Stimulated activated CD8-positive, alpha-beta memory T cell treated with anti-CD3 and anti-CD28 coated beads, Interleukin-15, amount 100 ng/mL, for 24 hours (primary cell): Measurements from ENCODE around the gene RBM47.

Experiments
- DNase-seq: peaks from one replicate; pipeline ENCODE4 v3.0.0-alpha.2; 2020; ENCODE audit warnings: low read depth

Gene RBM47

DNA sequence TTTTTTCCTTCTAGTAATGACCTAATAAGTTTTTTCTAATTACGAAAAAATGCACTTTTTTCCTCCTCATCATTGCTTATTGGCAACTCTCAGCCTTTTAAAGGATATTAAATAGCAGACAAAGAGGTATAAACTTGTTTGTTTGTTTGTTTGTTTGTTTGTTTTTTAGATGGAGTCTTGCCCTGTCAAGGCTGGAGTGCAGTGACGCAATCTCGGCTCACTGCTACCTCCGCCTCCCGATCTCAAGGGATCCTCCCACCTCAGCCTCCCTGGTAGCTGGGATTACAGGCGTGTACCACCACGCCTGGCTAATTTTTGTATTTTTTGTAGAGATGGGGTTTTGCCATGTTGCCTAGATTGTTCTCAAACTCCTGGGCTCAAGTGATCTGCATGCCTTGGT is 6.0 kb downstream of the RBM47 start:
- no peak for DNase-seq

GRCh38 chr4:40622913-40623312 is 6.8 kb downstream of the RBM47 start:
- DNase-seq, result no peak

- no peak for DNase-seq
Observed at GRCh38 chr4:40621592-40622512, 7.8 kb downstream of the RBM47 start.

- DNase-seq, result no peak
Observed at GRCh38 chr4:40621229-40621591, 8.5 kb downstream of the RBM47 start.

DNA sequence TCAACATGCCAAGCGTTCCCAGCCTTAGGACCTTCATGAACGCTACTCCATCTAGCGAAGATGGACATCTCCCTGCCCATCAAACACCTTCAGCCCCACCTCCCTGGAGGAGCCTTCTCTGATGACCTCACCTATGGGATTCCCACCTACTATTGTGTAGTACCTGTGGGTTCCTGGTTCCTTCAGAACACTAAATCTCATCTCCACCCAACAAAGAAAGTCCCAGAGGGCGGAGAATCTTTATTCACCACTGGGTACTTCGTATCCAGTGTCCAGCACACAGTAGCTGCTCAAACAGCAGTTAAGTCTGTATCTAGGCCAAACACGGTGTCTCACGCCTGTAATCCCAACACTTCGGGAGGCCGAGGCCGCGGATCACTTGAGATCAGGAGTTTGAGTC is 10.1 kb downstream of the RBM47 start:
- DNase-seq, result no peak

DNA sequence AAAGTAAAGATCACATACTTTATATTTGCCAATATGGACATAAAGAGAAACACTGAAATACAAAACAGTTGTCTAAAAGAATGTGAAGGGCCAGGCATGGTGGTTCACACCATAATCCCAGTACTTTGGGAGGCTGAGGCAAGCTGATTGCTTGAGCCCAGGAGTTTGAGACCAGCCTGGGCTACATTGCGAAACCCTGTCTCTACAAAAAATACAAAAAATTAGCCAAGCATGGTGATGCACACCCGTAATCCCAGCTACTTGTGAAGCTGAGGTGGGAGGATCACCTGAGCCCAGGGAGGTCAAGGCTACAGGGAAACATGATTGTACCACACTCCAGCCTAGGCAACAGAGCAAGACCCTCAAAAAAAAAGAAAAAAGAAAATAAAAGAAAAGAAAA is 11.8 kb downstream of the RBM47 start:
- no peak for DNase-seq

DNA sequence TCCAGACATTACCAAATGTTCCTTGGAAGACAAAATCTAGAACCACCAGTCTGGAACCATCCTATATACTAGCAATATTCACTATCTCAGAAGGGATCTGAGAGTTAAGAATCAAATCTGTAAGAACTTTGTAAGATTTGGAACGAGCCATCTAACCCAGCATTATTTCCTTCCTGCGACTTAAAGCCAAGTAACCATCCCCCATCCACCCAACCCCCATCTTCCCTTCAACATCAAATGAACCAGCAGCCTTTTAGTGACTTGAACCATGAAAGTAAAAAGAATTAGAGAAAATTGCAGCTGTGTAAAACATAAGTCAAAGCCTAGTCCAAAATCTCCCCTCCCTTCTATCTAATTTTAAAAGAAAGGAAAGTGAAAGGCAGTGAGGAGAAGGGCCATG is 15.6 kb downstream of the RBM47 start:
- no peak for DNase-seq

DNA sequence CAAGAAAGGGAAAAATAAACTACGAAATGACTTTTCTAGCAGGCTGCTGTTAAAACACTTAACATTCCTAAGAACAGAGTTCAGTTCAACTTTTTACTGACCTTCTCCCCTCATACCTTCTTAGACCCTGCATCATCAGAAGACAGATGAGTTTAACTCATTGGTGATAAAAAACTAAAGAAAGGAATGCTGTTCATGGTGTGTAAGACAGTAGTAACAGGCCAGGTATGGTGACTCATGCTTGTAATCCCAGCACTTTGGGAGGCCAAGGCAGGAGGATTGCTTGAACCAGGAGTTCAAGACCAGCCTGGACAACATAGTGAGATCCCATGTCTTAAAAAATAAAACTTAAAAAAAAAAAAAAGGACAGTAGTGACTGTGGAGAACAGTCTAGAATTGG is 16.2 kb downstream of the RBM47 start:
- no peak for DNase-seq

- DNase-seq, result no peak
Observed at GRCh38 chr4:40612831-40613230, 16.8 kb downstream of the RBM47 start.

GRCh38 chr4:40612283-40612682 is 17.4 kb downstream of the RBM47 start:
- DNase-seq, result no peak

- DNase-seq, result no peak
Observed at GRCh38 chr4:40608628-40609027, 21.0 kb downstream of the RBM47 start.

DNA sequence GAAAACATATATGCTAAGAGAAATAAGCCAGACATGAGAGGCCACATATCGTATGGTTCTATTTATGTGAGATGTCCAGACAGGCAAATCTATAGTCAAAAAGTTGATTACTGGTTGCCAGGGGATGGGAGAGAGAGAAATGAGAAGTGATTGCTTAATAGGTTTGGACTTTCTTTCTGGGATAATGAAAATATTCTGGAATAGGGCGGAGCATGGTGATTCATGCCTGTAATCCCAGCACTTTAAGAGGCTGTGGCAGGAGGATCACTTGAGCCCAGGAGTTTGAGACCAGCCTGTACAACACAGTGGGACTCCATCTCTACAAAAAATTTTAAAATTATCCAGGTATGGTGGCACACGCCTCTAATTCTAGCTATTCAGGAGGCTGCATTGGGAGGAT is 22.4 kb downstream of the RBM47 start:
- no peak for DNase-seq

DNA sequence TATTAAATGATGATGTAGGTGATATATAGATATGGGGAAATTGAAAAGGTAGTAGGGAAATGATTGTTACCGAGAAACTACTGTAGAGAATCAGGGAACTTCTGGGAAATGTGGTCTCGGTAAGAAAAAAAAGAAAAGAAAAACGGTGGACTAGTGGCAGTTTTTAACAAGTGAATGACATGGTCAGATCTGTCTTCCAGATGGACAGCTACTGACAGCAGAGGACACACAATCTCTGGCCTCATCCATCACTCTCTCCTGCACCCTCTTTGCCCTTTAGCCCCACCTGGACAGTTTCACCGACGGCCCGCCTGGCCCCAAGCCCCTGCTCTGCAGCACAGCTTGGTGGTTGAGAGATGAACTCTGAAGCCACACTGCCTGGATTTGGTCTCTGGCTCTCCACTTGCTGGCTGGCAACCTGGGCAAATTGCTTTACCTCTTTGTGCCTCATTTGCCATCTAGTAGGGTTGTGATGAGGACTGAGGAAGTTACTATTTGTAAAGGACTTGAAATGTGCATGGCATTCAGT is 23.4 kb downstream of the RBM47 start:
- DNase-seq, result no peak

DNA sequence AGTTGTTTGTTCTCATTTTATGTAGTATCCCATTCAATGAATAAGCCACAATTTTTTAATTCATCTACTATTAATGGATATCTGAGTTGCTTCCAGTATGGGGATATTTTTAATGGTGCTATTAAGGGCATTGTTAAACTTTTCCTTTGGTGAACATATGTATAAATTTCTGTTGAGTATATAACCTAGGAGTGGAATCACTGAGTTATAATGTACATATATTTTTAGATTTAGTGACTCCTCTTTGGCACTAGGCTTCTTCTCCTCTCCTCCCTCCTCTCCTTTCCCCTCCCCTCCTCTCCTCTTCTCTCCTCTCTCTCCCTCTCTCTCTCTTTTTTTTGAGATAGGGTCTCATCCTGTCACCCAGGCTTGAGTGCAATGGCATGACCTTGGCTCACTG is 26.4 kb downstream of the RBM47 start:
- no peak for DNase-seq

DNA sequence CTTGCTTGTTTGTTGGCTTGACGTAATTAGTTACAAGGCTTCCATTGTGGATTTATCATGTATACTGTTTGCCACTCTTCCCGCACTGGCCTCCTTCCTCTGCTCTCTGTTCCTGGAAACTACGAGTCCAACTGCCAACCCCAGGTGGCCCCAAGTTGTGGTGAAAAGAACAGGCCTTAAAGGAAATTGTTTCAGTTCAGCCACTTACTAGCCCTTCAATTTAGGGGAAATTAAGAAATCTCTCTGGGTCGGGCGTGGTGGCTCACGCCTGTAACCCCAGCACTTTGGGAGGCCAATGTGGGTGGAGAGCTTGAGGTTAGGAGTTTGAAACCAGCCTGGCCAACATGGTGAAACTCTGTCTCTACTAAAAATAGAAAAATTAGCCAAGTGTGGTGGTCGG is 28.0 kb downstream of the RBM47 start:
- no peak for DNase-seq

DNA sequence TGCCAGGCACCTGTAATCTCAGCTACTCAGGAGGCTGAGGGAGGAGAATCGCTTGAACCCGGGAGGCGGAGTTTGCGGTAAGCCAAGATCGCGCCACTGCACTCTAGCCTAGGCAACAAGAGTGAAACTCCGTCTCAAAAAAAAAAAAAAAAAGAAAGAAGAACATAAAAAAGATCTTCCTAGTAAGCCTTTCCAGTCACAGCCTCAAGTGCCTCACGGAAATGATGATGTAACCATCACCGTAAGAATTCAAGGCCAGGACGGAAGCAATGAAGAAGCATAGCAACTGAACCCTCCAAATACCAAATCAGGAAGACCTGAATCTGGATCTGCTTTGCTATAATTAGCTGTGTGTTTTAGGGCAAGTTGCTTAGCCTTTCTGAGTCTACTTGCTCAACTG is 28.8 kb downstream of the RBM47 start:
- DNase-seq, result no peak

DNA sequence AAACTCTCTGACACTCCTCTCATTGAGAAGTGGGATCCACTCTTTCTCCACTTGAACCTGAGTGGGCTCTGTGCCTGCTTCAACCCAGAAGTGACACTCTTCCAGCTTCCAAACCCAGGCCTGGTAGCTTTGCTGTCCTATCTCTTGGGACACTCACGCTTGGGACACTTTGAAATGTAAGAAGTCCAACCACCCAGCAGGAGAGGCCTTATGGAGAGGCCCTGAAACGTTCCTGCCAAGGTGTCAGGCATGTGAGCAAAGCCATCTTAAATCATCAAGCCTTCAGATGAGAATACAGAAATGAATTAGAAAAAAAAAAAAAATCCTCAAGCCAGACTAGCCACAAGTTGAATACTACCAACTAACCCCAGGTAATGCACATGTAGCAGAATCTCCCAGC is 30.2 kb downstream of the RBM47 start:
- no peak for DNase-seq

GRCh38 chr4:40596522-40596921 is 33.1 kb downstream of the RBM47 start:
- no peak for DNase-seq

GRCh38 chr4:40595981-40596380 is 33.7 kb downstream of the RBM47 start:
- DNase-seq, result no peak

DNA sequence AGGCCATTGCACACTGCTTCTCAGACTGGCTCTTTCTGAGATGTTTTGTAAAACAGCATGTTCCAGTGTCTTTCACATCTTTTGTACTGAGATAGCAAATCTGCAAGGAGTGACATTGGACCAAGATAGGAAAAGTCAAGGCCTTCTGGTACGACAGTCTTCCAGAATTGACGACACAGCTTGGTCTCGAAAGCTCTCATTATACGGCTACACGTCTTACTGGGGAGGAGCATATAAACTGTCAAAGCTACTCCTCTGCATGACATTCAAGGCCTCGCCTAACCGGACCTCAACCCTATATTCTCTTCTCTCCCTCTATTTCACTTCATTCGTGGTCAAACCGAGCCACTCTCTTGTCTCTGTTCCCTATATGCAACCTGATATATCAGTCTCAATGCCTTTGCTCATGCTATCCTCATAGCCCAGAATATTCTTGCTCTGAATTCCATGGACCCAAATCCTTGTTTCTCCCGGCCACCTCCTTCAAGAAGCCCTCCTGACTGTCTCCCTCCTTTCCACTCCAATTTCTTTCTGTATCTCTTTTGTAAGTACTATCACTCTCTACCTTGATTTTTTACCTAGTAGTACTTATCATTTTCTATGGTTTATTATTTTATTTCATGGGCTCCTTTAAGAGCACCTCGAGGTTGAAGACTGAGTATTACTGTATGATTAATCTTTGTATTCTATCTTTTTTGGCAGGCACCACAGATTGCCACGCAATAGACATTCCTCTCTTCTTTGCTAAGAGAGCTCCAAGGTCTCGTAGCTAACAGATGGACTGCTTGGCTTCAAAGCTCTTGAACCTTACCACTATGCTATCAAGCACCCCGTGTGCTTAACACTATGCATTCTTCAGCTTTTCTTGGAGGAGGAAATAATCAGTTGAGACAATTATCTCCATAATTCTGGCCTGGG is 35.1 kb downstream of the RBM47 start:
- no peak for DNase-seq

DNA sequence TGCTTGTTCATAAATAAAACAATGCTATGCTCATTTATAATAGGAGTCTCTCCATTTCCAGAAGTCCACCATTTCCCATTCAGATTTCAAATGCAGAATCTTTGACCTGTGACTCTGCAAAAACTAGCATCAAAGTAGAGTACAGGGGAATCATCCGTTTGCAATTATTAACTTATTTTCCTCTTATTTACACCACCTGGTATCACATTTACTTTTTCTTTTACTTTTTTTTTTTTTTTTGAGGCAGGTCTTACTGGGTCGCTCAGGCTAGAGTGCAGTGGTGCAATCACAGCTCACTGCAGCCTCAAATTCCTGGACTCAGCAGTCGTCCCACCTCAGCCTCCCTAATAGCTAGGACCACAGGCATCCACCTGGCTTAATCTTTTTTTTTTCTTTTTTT is 37.6 kb downstream of the RBM47 start:
- DNase-seq, result no peak

GRCh38 chr4:40587826-40588225 is 41.8 kb downstream of the RBM47 start:
- DNase-seq, result no peak

DNA sequence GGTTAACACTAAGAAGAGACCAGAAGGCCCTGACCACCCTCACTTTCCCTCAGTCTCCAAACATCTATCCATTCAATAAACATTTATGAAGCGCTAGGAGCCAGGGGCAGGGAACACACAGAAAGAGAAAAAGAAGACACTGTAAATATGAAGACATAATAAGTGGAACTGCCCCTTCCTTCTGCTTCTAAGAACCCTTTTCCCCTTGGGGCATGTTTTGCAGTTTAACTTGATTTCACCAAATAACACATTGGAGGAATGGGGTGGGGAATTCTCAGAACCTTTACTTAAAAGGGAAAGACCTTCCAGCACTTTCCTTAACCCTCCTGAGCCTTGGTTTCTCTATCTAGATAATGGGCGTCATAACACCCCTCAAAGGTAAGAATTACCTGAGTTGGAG is 42.3 kb downstream of the RBM47 start:
- DNase-seq, result no peak
